Measurements from ENCODE around the gene NSG1.

DNA sequence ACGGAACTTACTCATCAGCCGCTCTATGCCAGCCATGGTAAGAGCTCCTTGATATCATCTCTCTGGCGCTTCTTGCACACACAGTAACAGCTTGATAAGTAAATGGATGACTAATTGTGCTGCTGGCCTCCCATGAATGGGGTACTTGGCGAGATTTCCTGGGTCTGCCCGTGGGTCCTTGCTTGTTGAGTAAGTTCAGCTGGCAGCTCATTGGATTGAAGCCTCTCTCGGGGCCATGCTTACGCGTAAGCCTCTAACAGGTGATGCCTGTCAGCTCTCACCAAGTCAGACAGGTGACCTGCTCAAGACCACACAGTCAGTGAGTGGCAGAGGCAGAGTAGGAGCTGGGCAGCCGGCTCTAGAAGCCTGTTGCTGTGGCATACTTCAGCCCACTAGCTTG is 7.7 kb downstream of the NSG1 start:
- TF ChIP-seq, protein P1, sequence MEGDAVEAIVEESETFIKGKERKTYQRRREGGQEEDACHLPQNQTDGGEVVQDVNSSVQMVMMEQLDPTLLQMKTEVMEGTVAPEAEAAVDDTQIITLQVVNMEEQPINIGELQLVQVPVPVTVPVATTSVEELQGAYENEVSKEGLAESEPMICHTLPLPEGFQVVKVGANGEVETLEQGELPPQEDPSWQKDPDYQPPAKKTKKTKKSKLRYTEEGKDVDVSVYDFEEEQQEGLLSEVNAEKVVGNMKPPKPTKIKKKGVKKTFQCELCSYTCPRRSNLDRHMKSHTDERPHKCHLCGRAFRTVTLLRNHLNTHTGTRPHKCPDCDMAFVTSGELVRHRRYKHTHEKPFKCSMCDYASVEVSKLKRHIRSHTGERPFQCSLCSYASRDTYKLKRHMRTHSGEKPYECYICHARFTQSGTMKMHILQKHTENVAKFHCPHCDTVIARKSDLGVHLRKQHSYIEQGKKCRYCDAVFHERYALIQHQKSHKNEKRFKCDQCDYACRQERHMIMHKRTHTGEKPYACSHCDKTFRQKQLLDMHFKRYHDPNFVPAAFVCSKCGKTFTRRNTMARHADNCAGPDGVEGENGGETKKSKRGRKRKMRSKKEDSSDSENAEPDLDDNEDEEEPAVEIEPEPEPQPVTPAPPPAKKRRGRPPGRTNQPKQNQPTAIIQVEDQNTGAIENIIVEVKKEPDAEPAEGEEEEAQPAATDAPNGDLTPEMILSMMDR (IDR thresholded peaks at IDR 0.05; ENCODE audit: extremely low read depth in 1 of 2, insufficient read depth in 1 of 2, low read depth in 1 of 2, low read length in 2 of 2), result no peak
- no peak for TF ChIP-seq FOS (IDR thresholded peaks at IDR 0.05; ENCODE audit: borderline replicate concordance, insufficient read depth, low read length)
- no peak for TF ChIP-seq JUN (IDR thresholded peaks at IDR 0.05; ENCODE audit: borderline replicate concordance, insufficient read depth, insufficient read length, low read depth)
- no peak for TF ChIP-seq POLR2A (IDR thresholded peaks at IDR 0.05; ENCODE audit: low read depth, low read length)
- no peak for TF ChIP-seq POLR2AphosphoS5 (IDR thresholded peaks at IDR 0.05; ENCODE audit: insufficient read depth, low read depth, low read length)
- TF ChIP-seq EZH2 (IDR thresholded peaks at IDR 0.05; ENCODE audit: borderline replicate concordance, low read depth, low read length, severe bottlenecking), result no peak

All from endothelial cell of umbilical vein (primary cell).